ENCODE results near the gene PLN. TPM values are rescaled to one million over a fixed set of nuclear protein-coding genes. Genes with fewer than 3 reads are reported as not detected.

PLN gene
- total and polyA plus RNA-seq, 8 donors = 2.3 to 13.3 (median 3.8) TPM

GRCh38 chr6:118546164-118546879 is 1.8 kb upstream of the PLN start:
- Histone ChIP-seq H3K9me3 (no peaks in the 10 kb centered on the region), H3K27me3 (no peaks in the 10 kb centered on the region), H3K36me3 (no peaks in the 10 kb centered on the region), H3K4me3 (no peak overlapping the region), H3K4me1 (peaks cover 0 to 1% of the 10 kb centered on the region in 2 donors), H3K27ac (no peak overlapping the region)
- TF ChIP-seq CTCF (IDR thresholded peaks at IDR 0.05) = no peak
- ATAC-seq (no peak), DNase-seq (no peak)
- intact Hi-C loops (cut with DNase I) = no loop called here

GRCh38 chr6:118546880-118547218 is 1.2 kb upstream of the PLN start:
- no peak for DNase-seq
- Histone ChIP-seq H3K27me3 (no peaks in the 10 kb centered on the region), H3K4me1 (peaks cover 0 to 3% of the 10 kb centered on the region in 2 donors), H3K4me3 (no peak overlapping the region), H3K36me3 (no peaks in the 10 kb centered on the region), H3K9me3 (no peaks in the 10 kb centered on the region), H3K27ac (no peak overlapping the region)
- no peak for ATAC-seq
- intact Hi-C loops (cut with DNase I) = no loop called here
- TF ChIP-seq CTCF (IDR thresholded peaks at IDR 0.05) = no peak

GRCh38 chr6:118548613-118549012 is 517 bp downstream of the PLN start:
- Histone ChIP-seq H3K36me3 (no peaks in the 10 kb centered on the region), H3K27ac (no peak overlapping the region), H3K9me3 (no peaks in the 10 kb centered on the region), H3K27me3 (no peaks in the 10 kb centered on the region), H3K4me1 (peaks cover 0 to 3% of the 10 kb centered on the region in 2 donors), H3K4me3 (no peak overlapping the region)
- DNase-seq (no peak), ATAC-seq (no peak)
- no peak for TF ChIP-seq CTCF (IDR thresholded peaks at IDR 0.05)
- intact Hi-C loops (cut with DNase I) = no loop called here

- no peaks in the 10 kb centered on the region for H3K9me3 ChIP-seq
- ATAC-seq (peak; percentile 96), DNase-seq (peak in 2 of 4 donors; percentile 52 to 60)
These were observed 3.3 kb downstream of the PLN start for GRCh38 chr6:118551063-118552053.

More at GRCh38 chr6:118551063-118552053, 3.3 kb downstream of the PLN start:
- peak; percentile 46 to 50 for TF ChIP-seq CTCF (IDR thresholded peaks at IDR 0.05)
- intact Hi-C loops (cut with DNase I) = no loop called here
- Histone ChIP-seq H3K4me3 (no peak overlapping the region), H3K27me3 (no peaks in the 10 kb centered on the region), H3K4me1 (peaks cover 0 to 3% of the 10 kb centered on the region in 2 donors), H3K36me3 (no peaks in the 10 kb centered on the region), H3K27ac (peak overlapping the region in 1 of 2 donors; percentile 1)

Data from left lung (tissue), 10 donors.